Heart left ventricle (tissue), 13 donors: ENCODE data around the gene PBX3.

ENCODE experiments used
- CTCF ChIP-seq, 12 donors: fragments of 200-600 bp; sonication (generic) in 4 of 12; IDR thresholded peaks; one replicate each; pipeline versions ENCODE4 v1.5.0 to v1.8.0; 2018 to 2022; ENCODE audit warnings: antibody characterized with exemption in 12 of 12, mild to moderate bottlenecking in 5 of 12
- POLR2A ChIP-seq, 2 donors: fragments of 450-650 bp; IDR thresholded peaks; one replicate each; pipeline ENCODE4 v1.6.1; 2017; ENCODE audit warnings: antibody characterized with exemption in 2 of 2, mild to moderate bottlenecking in 2 of 2, moderate library complexity in 2 of 2
- donor health status: ischemic (EF 13 %, LVEDD 7.1; RV severe dilation, severe dysfunction).
- donor health status: DM: no; HTN: yes; CAD: no.
- donor health status: DM: no; HTN: no; CAD: no.
- donor health status: ischemic (EF 25% LVEDD 6.9; RV normal size, moderate dysfunction).
- donor health status: ischemic (EF 25% LVEDD 5.7; RV mildly dilated, moderate dysfunction).
- donor health status: ischemic (EF 35%, LVEDD 5.7; RV mildly dilated, moderate dysfunction).
- donor health status: nonischemic (EF 11% LVEDD 7.7; RV severe dilation, severe dysfunction).
- donor health status: DM: yes; HTN: yes; CAD: no.
- donor health status: PGD.
- donor health status: ischemic (EF 29% LVEDD 5.4; RV normal size, mild dysfunction).
- donor health status: nonischemic (EF 23%, LVEDD 6.1; RV moderate dilation, normal function).

GRCh38 chr9:125743682-125744428, 3.3 kb upstream of the PBX3 start:
- TF ChIP-seq CTCF (IDR thresholded peaks at IDR 0.05) = no peak
- TF ChIP-seq POLR2A (IDR thresholded peaks at IDR 0.05) = no peak
